GM21825 (cell line): ENCODE measurements around the gene SMIM41.

Source experiments
- ATAC-seq: cut with Tn5 transposase; IDR thresholded peaks from one replicate; pipeline ENCODE4 v1.9.1; 2021; ENCODE audit warnings: mild to moderate bottlenecking, moderate library complexity; ENCODE audit not compliant: unreplicated experiment

SMIM41 gene

GRCh38 chr12:52120951-52121823 is 41.7 kb downstream of the SMIM41 start:
- no peak for ATAC-seq

GRCh38 chr12:52121824-52122539 is 42.5 kb downstream of the SMIM41 start:
- no peak for ATAC-seq

GRCh38 chr12:52122540-52122871 is 43.0 kb downstream of the SMIM41 start:
- no peak for ATAC-seq

- no peak for ATAC-seq
Measured at GRCh38 chr12:52122904-52123303, 43.4 kb downstream of the SMIM41 start.

GRCh38 chr12:52123487-52124186 is 44.1 kb downstream of the SMIM41 start:
- no peak for ATAC-seq

- no peak for ATAC-seq
Measured at GRCh38 chr12:52125476-52125900, 46.0 kb downstream of the SMIM41 start.

- no peak for ATAC-seq
Measured at GRCh38 chr12:52126050-52126604, 46.6 kb downstream of the SMIM41 start.

GRCh38 chr12:52126605-52127578 is 47.4 kb downstream of the SMIM41 start:
- ATAC-seq: no peak

- ATAC-seq: no peak
Measured at GRCh38 chr12:52127683-52128450, 48.4 kb downstream of the SMIM41 start.

GRCh38 chr12:52130711-52131110 is 51.2 kb downstream of the SMIM41 start:
- ATAC-seq: no peak

GRCh38 chr12:52132754-52133161 is 53.3 kb downstream of the SMIM41 start:
- ATAC-seq: no peak

GRCh38 chr12:52137746-52138145 is 58.2 kb downstream of the SMIM41 start:
- no peak for ATAC-seq

- no peak for ATAC-seq
Measured at GRCh38 chr12:52139147-52139546, 59.6 kb downstream of the SMIM41 start.

- no peak for ATAC-seq
Measured at GRCh38 chr12:52139579-52140062, 60.1 kb downstream of the SMIM41 start.

GRCh38 chr12:52141306-52141705 is 61.8 kb downstream of the SMIM41 start:
- ATAC-seq: no peak

GRCh38 chr12:52141875-52142274 is 62.4 kb downstream of the SMIM41 start:
- ATAC-seq: no peak

GRCh38 chr12:52142431-52142830 is 62.9 kb downstream of the SMIM41 start:
- no peak for ATAC-seq

- no peak for ATAC-seq
Measured at GRCh38 chr12:52144512-52145227, 65.2 kb downstream of the SMIM41 start.
